Esophagus squamous epithelium (tissue), 4 donors: ENCODE measurements around the gene SH3RF2.

ENCODE experiments used
- POLR2A ChIP-seq, 4 donors: fragments of 450-650 bp; IDR thresholded peaks; one replicate each; pipeline ENCODE4 v1.6.1; 2017; ENCODE audit warnings: antibody characterized with exemption in 4 of 4, mild to moderate bottlenecking in 4 of 4, moderate library complexity in 3 of 4
- TF ChIP-seq, protein P1 (sequence below), 6 experiments: fragments of 450-650 bp in 4 of 6; fragments of 200-600 bp in 2 of 6; sonication (generic) in 2 of 6; IDR thresholded peaks; one replicate each; pipeline ENCODE4 v1.5.1; 2016 to 2019; ENCODE audit warnings: antibody characterized with exemption in 6 of 6, mild to moderate bottlenecking in 4 of 6, moderate library complexity in 4 of 6

GRCh38 chr5:145941448-145942130, 5.2 kb downstream of the SH3RF2 start:
- TF ChIP-seq, protein P1, sequence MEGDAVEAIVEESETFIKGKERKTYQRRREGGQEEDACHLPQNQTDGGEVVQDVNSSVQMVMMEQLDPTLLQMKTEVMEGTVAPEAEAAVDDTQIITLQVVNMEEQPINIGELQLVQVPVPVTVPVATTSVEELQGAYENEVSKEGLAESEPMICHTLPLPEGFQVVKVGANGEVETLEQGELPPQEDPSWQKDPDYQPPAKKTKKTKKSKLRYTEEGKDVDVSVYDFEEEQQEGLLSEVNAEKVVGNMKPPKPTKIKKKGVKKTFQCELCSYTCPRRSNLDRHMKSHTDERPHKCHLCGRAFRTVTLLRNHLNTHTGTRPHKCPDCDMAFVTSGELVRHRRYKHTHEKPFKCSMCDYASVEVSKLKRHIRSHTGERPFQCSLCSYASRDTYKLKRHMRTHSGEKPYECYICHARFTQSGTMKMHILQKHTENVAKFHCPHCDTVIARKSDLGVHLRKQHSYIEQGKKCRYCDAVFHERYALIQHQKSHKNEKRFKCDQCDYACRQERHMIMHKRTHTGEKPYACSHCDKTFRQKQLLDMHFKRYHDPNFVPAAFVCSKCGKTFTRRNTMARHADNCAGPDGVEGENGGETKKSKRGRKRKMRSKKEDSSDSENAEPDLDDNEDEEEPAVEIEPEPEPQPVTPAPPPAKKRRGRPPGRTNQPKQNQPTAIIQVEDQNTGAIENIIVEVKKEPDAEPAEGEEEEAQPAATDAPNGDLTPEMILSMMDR (IDR thresholded peaks at IDR 0.05): no peak
- no peak for TF ChIP-seq POLR2A (IDR thresholded peaks at IDR 0.05)
